Ishikawa (cell line): ENCODE data around the gene DGKQ.

Source experiments
- CEBPB ChIP-seq: IDR thresholded peaks from 2 replicates; pipeline ENCODE4 v1.6.1; 2012
- CREB1 ChIP-seq: IDR thresholded peaks from 2 replicates; pipeline ENCODE4 v1.6.1; 2012; ENCODE audit warnings: low read depth
- EGR1 ChIP-seq: IDR thresholded peaks from 2 replicates; pipeline ENCODE4 v1.6.1; 2012
- EP300 ChIP-seq: IDR thresholded peaks from 2 replicates; pipeline ENCODE4 v1.6.1; 2012; ENCODE audit warnings: borderline replicate concordance
- FOXM1 ChIP-seq: IDR thresholded peaks from 2 replicates; pipeline ENCODE4 v1.6.1; 2012; ENCODE audit warnings: low read depth, borderline replicate concordance
- NFIC ChIP-seq: IDR thresholded peaks from 2 replicates; pipeline ENCODE4 v1.6.1; 2012
- RAD21 ChIP-seq: IDR thresholded peaks from 2 replicates; pipeline ENCODE4 v1.6.1; 2012; ENCODE audit warnings: low read depth
- TAF1 ChIP-seq: IDR thresholded peaks from 2 replicates; pipeline ENCODE4 v1.6.1; 2012; ENCODE audit warnings: low read depth, mild to moderate bottlenecking
- TCF12 ChIP-seq: IDR thresholded peaks from 2 replicates; pipeline ENCODE4 v1.6.1; 2012; ENCODE audit warnings: low read depth
- TEAD4 ChIP-seq: IDR thresholded peaks from 2 replicates; pipeline ENCODE4 v1.6.1; 2012
- YY1 ChIP-seq: IDR thresholded peaks from 2 replicates; pipeline ENCODE4 v1.6.1; 2012; ENCODE audit warnings: low read depth
- ZBTB7A ChIP-seq: IDR thresholded peaks from 2 replicates; pipeline ENCODE4 v1.6.1; 2012; ENCODE audit warnings: low read depth
- TF ChIP-seq, protein P1 (sequence below): IDR thresholded peaks from 2 replicates; pipeline ENCODE4 v1.6.1; 2012
- TF ChIP-seq, protein P2 (sequence below): IDR thresholded peaks from 2 replicates; pipeline ENCODE4 v1.6.1; 2012
- TF ChIP-seq, protein P3 (sequence below): IDR thresholded peaks from 2 replicates; pipeline ENCODE4 v1.6.1; 2012; ENCODE audit warnings: low read depth, mild to moderate bottlenecking

The DGKQ gene

DNA sequence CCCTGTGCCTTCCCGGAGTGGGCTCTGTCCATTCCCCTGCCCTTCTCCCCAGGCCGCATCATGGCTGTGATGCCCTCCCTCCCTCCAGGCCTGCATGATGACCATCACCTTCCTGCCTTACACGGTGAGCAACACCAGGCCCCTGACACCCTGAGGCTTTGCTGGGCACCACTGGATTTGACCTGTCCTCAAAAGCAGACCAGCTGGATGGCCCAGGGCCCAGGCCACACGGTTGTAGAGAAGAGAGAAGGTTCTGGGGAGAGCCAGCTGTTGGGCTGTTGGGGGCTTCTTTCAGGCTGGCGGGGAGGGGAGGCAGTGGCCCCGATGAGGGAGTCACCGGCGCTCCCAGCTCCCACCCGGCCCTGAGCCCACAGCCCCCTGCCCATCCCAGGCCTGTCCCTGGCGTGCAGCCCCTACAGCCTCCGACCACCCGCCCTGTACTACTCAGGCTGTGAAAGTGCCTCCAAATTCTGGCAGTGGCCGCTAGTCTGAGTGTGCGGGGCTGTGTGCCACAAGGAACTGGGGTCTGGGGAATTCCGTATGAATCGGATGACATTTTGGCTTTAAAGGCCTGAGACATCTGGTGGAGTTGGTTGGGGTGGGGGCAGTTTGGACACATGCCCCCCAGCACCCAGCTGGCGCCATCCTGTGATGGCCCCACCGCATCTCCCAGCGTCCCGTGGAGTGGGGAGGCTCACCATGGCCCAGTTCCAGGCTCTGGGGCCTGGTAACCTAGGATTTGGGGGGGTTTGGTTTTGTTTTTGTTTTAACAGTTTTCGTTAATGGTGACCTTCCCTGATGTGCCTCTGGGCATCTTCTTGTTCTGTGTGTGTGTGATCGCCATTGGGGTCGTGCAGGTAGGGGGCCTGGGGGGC, 21.5 kb downstream of the DGKQ start:
- no peak for TF ChIP-seq CEBPB
- TF ChIP-seq, protein P1, sequence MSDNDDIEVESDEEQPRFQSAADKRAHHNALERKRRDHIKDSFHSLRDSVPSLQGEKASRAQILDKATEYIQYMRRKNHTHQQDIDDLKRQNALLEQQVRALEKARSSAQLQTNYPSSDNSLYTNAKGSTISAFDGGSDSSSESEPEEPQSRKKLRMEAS = no peak
- TF ChIP-seq ZBTB7A = no peak
- TF ChIP-seq, protein P2, sequence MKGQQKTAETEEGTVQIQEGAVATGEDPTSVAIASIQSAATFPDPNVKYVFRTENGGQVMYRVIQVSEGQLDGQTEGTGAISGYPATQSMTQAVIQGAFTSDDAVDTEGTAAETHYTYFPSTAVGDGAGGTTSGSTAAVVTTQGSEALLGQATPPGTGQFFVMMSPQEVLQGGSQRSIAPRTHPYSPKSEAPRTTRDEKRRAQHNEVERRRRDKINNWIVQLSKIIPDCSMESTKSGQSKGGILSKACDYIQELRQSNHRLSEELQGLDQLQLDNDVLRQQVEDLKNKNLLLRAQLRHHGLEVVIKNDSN = no peak
- TF ChIP-seq EGR1 = no peak
- TF ChIP-seq FOXM1 = no peak
- TF ChIP-seq TAF1 = no peak
- TF ChIP-seq, protein P3, sequence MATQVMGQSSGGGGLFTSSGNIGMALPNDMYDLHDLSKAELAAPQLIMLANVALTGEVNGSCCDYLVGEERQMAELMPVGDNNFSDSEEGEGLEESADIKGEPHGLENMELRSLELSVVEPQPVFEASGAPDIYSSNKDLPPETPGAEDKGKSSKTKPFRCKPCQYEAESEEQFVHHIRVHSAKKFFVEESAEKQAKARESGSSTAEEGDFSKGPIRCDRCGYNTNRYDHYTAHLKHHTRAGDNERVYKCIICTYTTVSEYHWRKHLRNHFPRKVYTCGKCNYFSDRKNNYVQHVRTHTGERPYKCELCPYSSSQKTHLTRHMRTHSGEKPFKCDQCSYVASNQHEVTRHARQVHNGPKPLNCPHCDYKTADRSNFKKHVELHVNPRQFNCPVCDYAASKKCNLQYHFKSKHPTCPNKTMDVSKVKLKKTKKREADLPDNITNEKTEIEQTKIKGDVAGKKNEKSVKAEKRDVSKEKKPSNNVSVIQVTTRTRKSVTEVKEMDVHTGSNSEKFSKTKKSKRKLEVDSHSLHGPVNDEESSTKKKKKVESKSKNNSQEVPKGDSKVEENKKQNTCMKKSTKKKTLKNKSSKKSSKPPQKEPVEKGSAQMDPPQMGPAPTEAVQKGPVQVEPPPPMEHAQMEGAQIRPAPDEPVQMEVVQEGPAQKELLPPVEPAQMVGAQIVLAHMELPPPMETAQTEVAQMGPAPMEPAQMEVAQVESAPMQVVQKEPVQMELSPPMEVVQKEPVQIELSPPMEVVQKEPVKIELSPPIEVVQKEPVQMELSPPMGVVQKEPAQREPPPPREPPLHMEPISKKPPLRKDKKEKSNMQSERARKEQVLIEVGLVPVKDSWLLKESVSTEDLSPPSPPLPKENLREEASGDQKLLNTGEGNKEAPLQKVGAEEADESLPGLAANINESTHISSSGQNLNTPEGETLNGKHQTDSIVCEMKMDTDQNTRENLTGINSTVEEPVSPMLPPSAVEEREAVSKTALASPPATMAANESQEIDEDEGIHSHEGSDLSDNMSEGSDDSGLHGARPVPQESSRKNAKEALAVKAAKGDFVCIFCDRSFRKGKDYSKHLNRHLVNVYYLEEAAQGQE = no peak
- TF ChIP-seq TEAD4 = no peak
- no peak for TF ChIP-seq TCF12
- no peak for TF ChIP-seq CREB1
- no peak for TF ChIP-seq EP300

DNA sequence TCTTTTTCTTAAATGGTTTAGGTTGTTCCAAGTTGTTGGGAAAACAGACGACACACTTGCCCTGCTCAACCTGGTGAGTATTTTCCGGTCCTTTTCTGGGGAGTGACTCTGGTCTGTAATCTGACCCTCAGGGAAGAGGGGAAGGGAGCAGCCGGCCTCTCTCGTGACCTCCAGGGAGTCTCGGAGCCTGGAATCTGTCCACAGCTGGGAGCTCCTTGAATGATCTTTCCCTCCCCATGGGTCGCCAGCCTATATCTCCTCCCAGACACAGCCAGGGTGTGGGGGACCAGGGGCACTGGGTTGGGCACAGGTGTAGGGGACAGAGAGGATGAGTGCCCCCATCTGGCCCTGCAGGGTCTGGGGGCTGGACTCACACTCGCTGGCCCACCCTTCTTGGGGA, 22.2 kb downstream of the DGKQ start:
- TF ChIP-seq CREB1 (no peak), TAF1 (no peak)
- TF ChIP-seq, protein P1 = no peak
- TF ChIP-seq, protein P3 = no peak

DNA sequence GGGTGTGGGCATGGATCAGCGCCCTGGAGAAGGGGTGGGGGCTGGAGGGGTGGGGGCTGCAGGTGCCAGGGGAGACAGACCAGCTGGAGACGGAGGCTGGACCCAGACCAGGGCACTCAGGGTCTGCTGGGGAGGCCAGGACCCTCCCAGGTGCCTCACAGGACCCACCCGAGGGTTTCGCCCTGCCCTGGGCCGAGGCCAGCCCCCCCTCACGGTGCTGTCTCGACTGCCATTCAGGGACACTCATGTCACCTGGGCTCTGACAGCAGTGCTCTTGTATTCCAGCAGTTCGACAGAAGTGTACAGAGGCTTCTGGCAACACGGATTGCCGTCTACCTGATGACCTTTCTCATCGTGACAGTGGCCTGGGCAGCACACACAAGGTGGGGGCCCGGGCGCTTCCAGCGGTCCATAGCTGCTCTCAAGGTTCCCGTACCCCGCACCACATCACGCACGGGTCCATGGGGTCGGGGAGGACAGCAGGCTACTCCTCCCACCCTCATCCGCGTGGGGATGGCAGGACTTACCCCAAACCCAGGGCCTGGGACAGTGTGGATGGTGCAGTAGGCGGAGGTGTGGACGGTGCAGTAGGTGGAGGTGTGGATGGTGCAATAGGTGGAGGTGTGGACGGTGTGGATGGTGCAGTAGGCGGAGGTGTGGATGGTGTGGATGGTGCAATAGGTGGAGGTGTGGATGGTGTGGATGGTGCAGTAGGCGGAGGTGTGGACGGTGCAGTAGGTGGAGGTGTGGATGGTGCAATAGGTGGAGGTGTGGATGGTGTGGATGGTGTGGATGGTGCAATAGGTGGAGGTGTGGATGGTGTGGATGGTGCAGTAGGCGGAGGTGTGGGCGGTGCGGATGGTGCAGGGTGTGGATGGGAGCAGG, 23.0 kb downstream of the DGKQ start:
- TF ChIP-seq YY1 = no peak
- no peak for TF ChIP-seq RAD21
- TF ChIP-seq ZBTB7A = no peak
- TF ChIP-seq EP300 = no peak
- no peak for TF ChIP-seq EGR1
- TF ChIP-seq, protein P1 = no peak
- no peak for TF ChIP-seq TCF12
- TF ChIP-seq, protein P3 = no peak
- no peak for TF ChIP-seq TEAD4
- TF ChIP-seq CEBPB = no peak

DNA sequence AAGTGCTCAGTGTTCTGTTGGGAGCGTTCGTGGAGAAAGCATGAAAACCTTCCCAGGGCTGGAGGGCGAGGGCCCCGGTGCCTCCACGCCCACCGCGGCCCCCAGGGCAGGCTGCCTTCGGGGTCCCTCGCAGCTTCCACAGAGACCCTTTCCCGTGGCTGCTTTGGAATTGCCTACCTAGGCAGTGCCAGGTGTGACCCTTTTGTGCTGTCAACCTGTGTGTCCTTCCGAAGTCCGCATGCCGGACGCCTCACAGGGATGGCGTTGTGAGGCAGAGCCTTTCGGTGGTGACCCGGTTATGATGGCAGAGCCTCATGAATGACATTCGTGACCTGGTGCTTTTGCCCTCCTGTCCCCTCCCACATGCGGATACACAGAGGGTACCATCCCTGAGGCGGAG, 23.7 kb downstream of the DGKQ start:
- TF ChIP-seq, protein P3 = no peak
- TF ChIP-seq TAF1 (no peak), CEBPB (no peak), NFIC (no peak), EGR1 (no peak), RAD21 (no peak)
- TF ChIP-seq, protein P1 = no peak
